Astrocyte (in vitro differentiated cells and primary cell): ENCODE measurements around the gene CLCC1. TPM values are rescaled to one million over a fixed set of nuclear protein-coding genes. Genes with fewer than 3 reads are reported as not detected.

Experiments used
- DNase-seq: peaks from one replicate; pipeline ENCODE4 v3.0.0-alpha.2; 2010; ENCODE audit warnings: low read depth
- FAIRE-seq: peaks from 2 replicates; lab custom pipeline; 2011; peaks lifted over from hg19 to GRCh38; lab: Jason Lieb, UNC
- H2AFZ ChIP-seq: 2 replicates; pipeline ENCODE4 v1.6.0; 2012; ENCODE audit warnings: low read depth, low read length, inconsistent platforms
- H3K27ac ChIP-seq: 2 replicates; pipeline ENCODE4 v1.5.1; 2011; ENCODE audit warnings: low read depth, low read length, inconsistent platforms
- H3K27me3 ChIP-seq: 2 replicates; pipeline ENCODE4 v1.6.0; 2011; ENCODE audit warnings: low read length, inconsistent platforms; ENCODE audit not compliant: insufficient read depth
- H3K36me3 ChIP-seq: 2 replicates; pipeline ENCODE4 v1.5.1; 2011; ENCODE audit warnings: low read length, inconsistent platforms; ENCODE audit not compliant: insufficient read depth
- H3K4me1 ChIP-seq: 2 replicates; pipeline ENCODE4 v1.5.1; 2011; ENCODE audit warnings: low read length, inconsistent platforms; ENCODE audit not compliant: insufficient read depth
- H3K4me2 ChIP-seq: 2 replicates; pipeline ENCODE4 v1.6.0; 2012; ENCODE audit warnings: low read length, inconsistent platforms
- H3K4me3 ChIP-seq: 2 replicates; pipeline ENCODE4 v1.5.1; 2011; ENCODE audit warnings: low read depth, mild to moderate bottlenecking, low read length, inconsistent platforms; ENCODE audit not compliant: insufficient read depth
- H3K79me2 ChIP-seq: 2 replicates; pipeline ENCODE4 v1.6.0; 2012; ENCODE audit warnings: mild to moderate bottlenecking, low read length, inconsistent platforms; ENCODE audit not compliant: insufficient read depth
- H3K9ac ChIP-seq: 2 replicates; pipeline ENCODE4 v1.6.0; 2012; ENCODE audit warnings: mild to moderate bottlenecking, low read length, inconsistent platforms
- H3K9me3 ChIP-seq: 2 replicates; pipeline ENCODE4 v1.5.1; 2012; ENCODE audit warnings: low read depth, mild to moderate bottlenecking, low read length, inconsistent platforms; ENCODE audit not compliant: insufficient read depth
- H4K20me1 ChIP-seq: 2 replicates; pipeline ENCODE4 v1.6.0; 2012; ENCODE audit warnings: low read length, inconsistent platforms; ENCODE audit not compliant: insufficient read depth
- H3K27ac Mint-ChIP-seq: one replicate; pipeline ENCODE4 v1.8.0; 2021; ENCODE audit warnings: mild to moderate bottlenecking, mixed read lengths; ENCODE audit not compliant: unreplicated experiment
- H3K27me3 Mint-ChIP-seq: one replicate; pipeline ENCODE4 v1.8.0; 2021; ENCODE audit warnings: low read depth, mixed read lengths; ENCODE audit not compliant: unreplicated experiment
- H3K36me3 Mint-ChIP-seq: one replicate; pipeline ENCODE4 v1.8.0; 2021; ENCODE audit warnings: low read depth, mixed read lengths; ENCODE audit not compliant: unreplicated experiment
- H3K4me1 Mint-ChIP-seq: one replicate; pipeline ENCODE4 v1.8.0; 2021; ENCODE audit warnings: low read depth, mixed read lengths; ENCODE audit not compliant: unreplicated experiment
- H3K4me3 Mint-ChIP-seq: one replicate; pipeline ENCODE4 v1.8.0; 2021; ENCODE audit warnings: mild to moderate bottlenecking, moderate library complexity, mixed read lengths; ENCODE audit not compliant: unreplicated experiment
- H3K9me3 Mint-ChIP-seq: one replicate; pipeline ENCODE4 v1.8.0; 2021; ENCODE audit warnings: mild to moderate bottlenecking, mixed read lengths; ENCODE audit not compliant: unreplicated experiment
- EZH2 ChIP-seq: IDR thresholded peaks from 2 replicates; pipeline ENCODE4 v1.6.1; 2012; ENCODE audit warnings: mild to moderate bottlenecking, low read length, inconsistent platforms; ENCODE audit not compliant: insufficient read depth
- total RNA-seq: library from RNA; stranded (reverse); gene quantifications from 2 replicates; pipeline ENCODE4 v1.2.1, GENCODE V29; 2021
- TF ChIP-seq, protein P1 (sequence below): IDR thresholded peaks from 2 replicates; pipeline ENCODE4 v1.5.1; 2011; ENCODE audit warnings: low read depth, mild to moderate bottlenecking, inconsistent platforms, low read length, moderate library complexity; ENCODE audit not compliant: insufficient read depth

Gene CLCC1
- total RNA-seq, 1 donor from 2014 or later, result 33.5 TPM

DNA sequence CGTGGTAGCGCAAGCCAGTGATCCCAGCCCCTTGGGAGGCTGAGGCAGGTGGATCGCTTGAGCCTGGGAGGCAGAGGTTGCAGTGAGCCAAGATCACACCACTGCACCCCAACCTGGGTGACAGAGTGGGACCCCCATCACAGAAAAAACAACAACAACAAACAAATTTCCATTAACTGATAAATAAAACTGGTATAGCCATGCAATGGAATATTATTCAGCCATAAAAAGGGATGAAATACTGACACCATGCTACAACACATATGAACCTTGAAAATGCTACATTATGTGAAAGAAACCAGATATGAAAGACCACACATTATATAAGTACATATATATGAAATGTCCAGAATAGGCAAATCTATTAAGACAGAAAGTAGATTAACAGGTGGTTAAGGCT lies 12.0 kb downstream of the CLCC1 start:
- TF ChIP-seq EZH2, result no peak
- TF ChIP-seq, protein P1, sequence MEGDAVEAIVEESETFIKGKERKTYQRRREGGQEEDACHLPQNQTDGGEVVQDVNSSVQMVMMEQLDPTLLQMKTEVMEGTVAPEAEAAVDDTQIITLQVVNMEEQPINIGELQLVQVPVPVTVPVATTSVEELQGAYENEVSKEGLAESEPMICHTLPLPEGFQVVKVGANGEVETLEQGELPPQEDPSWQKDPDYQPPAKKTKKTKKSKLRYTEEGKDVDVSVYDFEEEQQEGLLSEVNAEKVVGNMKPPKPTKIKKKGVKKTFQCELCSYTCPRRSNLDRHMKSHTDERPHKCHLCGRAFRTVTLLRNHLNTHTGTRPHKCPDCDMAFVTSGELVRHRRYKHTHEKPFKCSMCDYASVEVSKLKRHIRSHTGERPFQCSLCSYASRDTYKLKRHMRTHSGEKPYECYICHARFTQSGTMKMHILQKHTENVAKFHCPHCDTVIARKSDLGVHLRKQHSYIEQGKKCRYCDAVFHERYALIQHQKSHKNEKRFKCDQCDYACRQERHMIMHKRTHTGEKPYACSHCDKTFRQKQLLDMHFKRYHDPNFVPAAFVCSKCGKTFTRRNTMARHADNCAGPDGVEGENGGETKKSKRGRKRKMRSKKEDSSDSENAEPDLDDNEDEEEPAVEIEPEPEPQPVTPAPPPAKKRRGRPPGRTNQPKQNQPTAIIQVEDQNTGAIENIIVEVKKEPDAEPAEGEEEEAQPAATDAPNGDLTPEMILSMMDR, result no peak
- H3K36me3 ChIP-seq, result no peaks in the 10 kb centered on the region
- H3K9me3 Mint-ChIP-seq, result no peaks in the 10 kb centered on the region

DNA sequence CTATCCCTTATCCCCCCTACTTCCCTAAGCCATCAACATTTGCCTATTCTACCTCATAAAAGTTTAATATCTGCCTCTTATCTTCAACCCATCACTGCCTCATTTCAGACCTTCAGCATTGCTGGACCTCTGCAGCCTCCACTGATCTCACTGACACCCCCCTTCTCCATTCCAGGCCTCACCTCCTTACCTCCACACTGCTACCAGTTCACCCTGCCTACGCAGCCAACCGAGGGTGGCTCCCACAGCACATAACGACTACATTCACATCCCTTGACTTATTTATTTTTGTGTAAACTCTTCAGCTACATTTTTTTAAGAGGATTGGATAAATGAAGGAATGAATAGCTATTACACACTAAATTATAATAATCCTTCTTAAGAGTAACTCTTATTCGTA lies 14.2 kb downstream of the CLCC1 start:
- peaks cover 3% of the 10 kb centered on the region for H3K36me3 Mint-ChIP-seq
- Histone ChIP-seq H3K79me2 (peaks cover 35% of the 10 kb centered on the region), H3K4me1 (peaks cover 6% of the 10 kb centered on the region), H4K20me1 (peaks cover 24% of the 10 kb centered on the region), H3K27me3 (no peaks in the 10 kb centered on the region), H3K4me2 (no peak overlapping the region), H2AFZ (no peak overlapping the region), H3K27ac (no peak overlapping the region), H3K36me3 (no peaks in the 10 kb centered on the region), H3K9me3 (no peaks in the 10 kb centered on the region), H3K9ac (no peak overlapping the region), H3K4me3 (no peak overlapping the region)
- H3K27me3 Mint-ChIP-seq, result no peaks in the 10 kb centered on the region
- FAIRE-seq (no peak), DNase-seq (no peak)
- H3K9me3 Mint-ChIP-seq, result no peaks in the 10 kb centered on the region
- TF ChIP-seq, protein P1, result no peak
- no peak for TF ChIP-seq EZH2
- H3K27ac Mint-ChIP-seq, result no peak overlapping the region
- H3K4me1 Mint-ChIP-seq, result peaks cover 8% of the 10 kb centered on the region
- no peak overlapping the region for H3K4me3 Mint-ChIP-seq

More for the DNA sequence above, 12.0 kb downstream of the CLCC1 start:
- no peak overlapping the region for H2AFZ ChIP-seq
- Mint-ChIP-seq H3K27me3 (no peaks in the 10 kb centered on the region), H3K36me3 (peaks cover 14% of the 10 kb centered on the region), H3K4me1 (peaks cover 15% of the 10 kb centered on the region), H3K27ac (no peak overlapping the region), H3K4me3 (no peak overlapping the region)
- no peaks in the 10 kb centered on the region for H3K27me3 ChIP-seq
- H3K9ac ChIP-seq, result no peak overlapping the region
- no peak for FAIRE-seq
- peaks cover 51% of the 10 kb centered on the region for H3K79me2 ChIP-seq
- no peak overlapping the region for H3K4me3 ChIP-seq
- H3K27ac ChIP-seq, result no peak overlapping the region
- H3K4me2 ChIP-seq, result no peak overlapping the region
- DNase-seq, result no peak
- H3K4me1 ChIP-seq, result peaks cover 6% of the 10 kb centered on the region
- H3K9me3 ChIP-seq, result no peaks in the 10 kb centered on the region
- peaks cover 44% of the 10 kb centered on the region for H4K20me1 ChIP-seq

DNA sequence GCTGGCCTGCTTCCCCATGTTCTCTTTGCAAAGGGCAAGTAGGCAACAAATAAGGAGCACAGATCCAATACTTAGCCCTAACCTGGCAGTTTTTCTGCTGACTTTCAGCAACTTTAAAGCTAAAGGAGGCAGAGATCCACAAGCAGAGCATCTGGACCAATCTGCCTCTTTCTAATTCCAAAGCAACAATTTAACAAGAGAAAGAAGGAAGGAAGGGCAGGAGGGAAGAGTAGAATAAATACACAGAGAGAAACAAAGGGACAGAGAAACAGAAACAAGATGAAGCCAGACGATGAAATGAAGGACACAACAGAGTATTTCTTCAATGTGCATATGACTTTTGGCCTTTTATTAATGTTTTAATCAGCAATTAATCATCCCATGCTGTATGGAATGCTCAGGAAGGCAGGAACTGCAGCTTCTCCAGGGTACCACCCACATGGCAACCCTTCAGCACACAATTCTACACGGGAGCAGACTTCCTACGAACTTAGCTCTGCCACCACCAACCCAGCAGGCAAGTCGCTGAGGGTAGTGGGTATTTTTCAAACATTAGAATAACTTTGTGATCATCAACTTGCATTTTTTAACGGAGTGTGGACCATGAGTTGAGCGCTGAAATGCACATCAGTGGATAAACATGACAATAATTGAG lies 15.3 kb downstream of the CLCC1 start:
- no peak overlapping the region for H3K27ac ChIP-seq
- Mint-ChIP-seq H3K27ac (no peak overlapping the region), H3K27me3 (no peaks in the 10 kb centered on the region), H3K4me3 (peak overlapping the region; percentile 23), H3K9me3 (no peaks in the 10 kb centered on the region), H3K4me1 (peaks cover 8% of the 10 kb centered on the region), H3K36me3 (peaks cover 5% of the 10 kb centered on the region)
- H3K4me3 ChIP-seq, result no peak overlapping the region
- H4K20me1 ChIP-seq, result peaks cover 22% of the 10 kb centered on the region
- TF ChIP-seq, protein P1, result no peak
- TF ChIP-seq EZH2, result no peak
- peak overlapping the region; percentile 78 for H3K4me2 ChIP-seq
- FAIRE-seq, result peak; percentile 39
- H3K36me3 ChIP-seq, result peaks cover 3% of the 10 kb centered on the region
- H3K79me2 ChIP-seq, result peaks cover 26% of the 10 kb centered on the region
- no peaks in the 10 kb centered on the region for H3K9me3 ChIP-seq
- H3K27me3 ChIP-seq, result no peaks in the 10 kb centered on the region
- H3K9ac ChIP-seq, result peak overlapping the region; percentile 42
- no peak overlapping the region for H2AFZ ChIP-seq
- DNase-seq, result peak; percentile 21
- peaks cover 6% of the 10 kb centered on the region for H3K4me1 ChIP-seq
